ENCODE measurements around the gene BRD2.

BRD2 gene

GRCh38 chr6:32993363-32993973 lies 25.1 kb downstream of the BRD2 start:
- no peak for DNase-seq (ENCODE audit: low read depth, low spot score)

GRCh38 chr6:32995448-32995847 lies 27.1 kb downstream of the BRD2 start:
- DNase-seq (ENCODE audit: low read depth, low spot score): no peak

- DNase-seq (ENCODE audit: low read depth, low spot score): no peak
These were observed 31.7 kb downstream of the BRD2 start for GRCh38 chr6:33000055-33000454.

GRCh38 chr6:33001685-33002084 lies 33.3 kb downstream of the BRD2 start:
- DNase-seq (ENCODE audit: low read depth, low spot score): no peak

- DNase-seq (ENCODE audit: low read depth, low spot score): no peak
These were observed 36.5 kb downstream of the BRD2 start for GRCh38 chr6:33004940-33005339.

- no peak for DNase-seq (ENCODE audit: low read depth, low spot score)
These were observed 39.5 kb downstream of the BRD2 start for GRCh38 chr6:33007831-33008400.

- DNase-seq (ENCODE audit: low read depth, low spot score): peak; percentile 28
These were observed 40.8 kb downstream of the BRD2 start, which contains the start of gene HLA-DOA for GRCh38 chr6:33008944-33009861. TSS of gene HLA-DOA (minus strand) at chr6:33009591.

- DNase-seq (ENCODE audit: low read depth, low spot score): no peak
These were observed 42.0 kb downstream of the BRD2 start for GRCh38 chr6:33010356-33010755.

- DNase-seq (ENCODE audit: low read depth, low spot score): no peak
These were observed 45.2 kb downstream of the BRD2 start for GRCh38 chr6:33013608-33014007.

GRCh38 chr6:33014841-33015634 lies 46.6 kb downstream of the BRD2 start:
- peak; percentile 23 for DNase-seq (ENCODE audit: low read depth, low spot score)

- no peak for DNase-seq (ENCODE audit: low read depth, low spot score)
These were observed 47.4 kb downstream of the BRD2 start for GRCh38 chr6:33015798-33016197.

- DNase-seq (ENCODE audit: low read depth, low spot score): no peak
These were observed 48.6 kb downstream of the BRD2 start for GRCh38 chr6:33017018-33017417.

- no peak for DNase-seq (ENCODE audit: low read depth, low spot score)
These were observed 49.4 kb downstream of the BRD2 start for GRCh38 chr6:33017694-33018353.

GRCh38 chr6:33018418-33018817 lies 50.0 kb downstream of the BRD2 start:
- no peak for DNase-seq (ENCODE audit: low read depth, low spot score)

- DNase-seq (ENCODE audit: low read depth, low spot score): peak; percentile 14
These were observed 50.5 kb downstream of the BRD2 start for GRCh38 chr6:33018904-33019303.

- DNase-seq (ENCODE audit: low read depth, low spot score): no peak
These were observed 51.0 kb downstream of the BRD2 start for GRCh38 chr6:33019372-33019771.

GRCh38 chr6:33021917-33022316 lies 53.5 kb downstream of the BRD2 start:
- DNase-seq (ENCODE audit: low read depth, low spot score): no peak

- no peak for DNase-seq (ENCODE audit: low read depth, low spot score)
These were observed 55.1 kb downstream of the BRD2 start for GRCh38 chr6:33023536-33023935.

- DNase-seq (ENCODE audit: low read depth, low spot score): no peak
These were observed 56.1 kb downstream of the BRD2 start for GRCh38 chr6:33024521-33024920.

- no peak for DNase-seq (ENCODE audit: low read depth, low spot score)
These were observed 59.9 kb downstream of the BRD2 start for GRCh38 chr6:33028220-33028849.

All from activated naive CD8-positive, alpha-beta T cell treated with anti-CD3 and anti-CD28 coated beads, Interleukin-2, amount 50 U/mL, for 16 hours (primary cell).